H54 (cell line): ENCODE measurements around the gene ACADVL.
"Not testable (repeated sequence)": the region's sequence is repeated elsewhere in the genome, so short reads cannot be mapped to it uniquely, and the experiment has no call there.

ENCODE experiments used
- DNase-seq: peaks from one replicate; pipeline ENCODE4 v3.0.0; 2011; ENCODE audit warnings: low spot score, mixed read lengths; ENCODE audit not compliant: insufficient read length
- FAIRE-seq: peaks from 3 replicates; lab custom pipeline; 2011; peaks lifted over from hg19 to GRCh38; lab: Jason Lieb, UNC
- POLR2A ChIP-seq: IDR thresholded peaks from 2 replicates; pipeline ENCODE4 v1.6.1; 2011; ENCODE audit warnings: low read depth, mild to moderate bottlenecking, low read length

The ACADVL gene

DNA sequence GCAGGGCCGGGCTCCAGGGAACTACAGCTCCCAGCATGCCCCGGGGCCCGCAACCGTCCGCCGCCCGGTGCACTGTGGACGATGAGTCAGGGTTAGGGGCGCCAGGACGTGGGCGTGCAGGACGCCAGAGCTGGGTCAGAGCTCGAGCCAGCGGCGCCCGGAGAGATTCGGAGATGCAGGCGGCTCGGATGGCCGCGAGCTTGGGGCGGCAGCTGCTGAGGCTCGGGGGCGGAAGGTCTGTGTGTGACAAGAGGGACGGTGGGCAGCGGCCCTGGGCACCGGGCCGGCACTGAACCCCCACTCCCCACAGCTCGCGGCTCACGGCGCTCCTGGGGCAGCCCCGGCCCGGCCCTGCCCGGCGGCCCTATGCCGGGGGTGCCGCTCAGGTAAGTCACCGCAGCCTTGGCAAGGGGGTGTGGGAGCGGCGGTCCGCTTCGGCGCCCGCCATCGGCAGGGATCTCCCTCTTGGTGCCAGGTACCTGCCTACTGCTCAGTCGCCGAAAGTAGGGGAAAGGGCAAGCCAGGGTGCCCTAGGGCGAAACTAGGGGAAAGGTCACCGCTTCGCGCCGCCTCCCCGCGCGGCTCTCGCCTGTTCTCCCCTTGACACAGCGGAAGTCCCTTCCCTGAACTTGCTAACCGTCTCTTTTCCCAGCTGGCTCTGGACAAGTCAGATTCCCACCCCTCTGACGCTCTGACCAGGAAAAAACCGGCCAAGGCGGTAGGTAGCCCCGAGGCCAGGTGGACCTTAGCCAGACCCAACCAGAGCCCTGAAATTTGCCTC, at the start of gene ACADVL, which contains the start of gene DLG4:
Gene ACADVL, plus strand, starts transcription at position 127 of the 781 bp plus-strand sequence. Its CDS starts 47 bp downstream, at position 174.
Gene DLG4, minus strand, starts transcription at position 25 of the 781 bp plus-strand sequence.
- peak; percentile 94 for TF ChIP-seq POLR2A
- peak; percentile 86 for DNase-seq
- no peak for FAIRE-seq

DNA sequence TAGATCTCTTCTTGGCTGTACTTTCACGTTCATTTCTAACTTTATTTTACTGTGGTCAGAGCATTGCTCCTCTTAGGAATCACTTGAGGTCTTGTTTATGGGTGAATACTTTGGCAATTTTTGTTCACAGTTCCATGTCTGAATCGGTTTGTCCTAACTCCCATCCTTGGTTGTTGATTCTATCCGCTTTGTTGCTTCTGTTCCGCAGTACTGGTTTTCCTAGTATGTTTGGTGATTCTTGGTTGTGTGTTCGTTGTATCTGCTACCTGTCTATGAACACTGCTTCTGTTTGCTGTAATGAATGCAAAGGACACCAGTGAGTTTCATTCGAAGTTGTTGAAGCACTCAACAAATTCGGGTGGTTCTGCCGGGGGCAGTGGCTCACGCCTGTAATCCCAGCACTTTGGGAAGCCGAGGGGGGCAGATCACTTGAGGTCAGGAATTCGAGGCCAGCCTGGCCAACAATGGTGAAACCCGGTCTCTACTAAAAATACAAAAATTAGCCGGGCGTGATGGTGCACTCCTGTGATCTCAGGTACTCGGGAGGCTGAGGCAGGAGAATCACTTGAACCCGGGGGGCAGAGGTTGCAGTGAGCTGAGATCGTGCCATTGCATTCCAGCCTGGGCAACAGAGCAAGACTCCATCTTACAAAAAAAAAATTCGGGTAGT, 47.1 kb upstream of the ACADVL start:
- FAIRE-seq, DNase-seq: not testable (repeated sequence)

DNA sequence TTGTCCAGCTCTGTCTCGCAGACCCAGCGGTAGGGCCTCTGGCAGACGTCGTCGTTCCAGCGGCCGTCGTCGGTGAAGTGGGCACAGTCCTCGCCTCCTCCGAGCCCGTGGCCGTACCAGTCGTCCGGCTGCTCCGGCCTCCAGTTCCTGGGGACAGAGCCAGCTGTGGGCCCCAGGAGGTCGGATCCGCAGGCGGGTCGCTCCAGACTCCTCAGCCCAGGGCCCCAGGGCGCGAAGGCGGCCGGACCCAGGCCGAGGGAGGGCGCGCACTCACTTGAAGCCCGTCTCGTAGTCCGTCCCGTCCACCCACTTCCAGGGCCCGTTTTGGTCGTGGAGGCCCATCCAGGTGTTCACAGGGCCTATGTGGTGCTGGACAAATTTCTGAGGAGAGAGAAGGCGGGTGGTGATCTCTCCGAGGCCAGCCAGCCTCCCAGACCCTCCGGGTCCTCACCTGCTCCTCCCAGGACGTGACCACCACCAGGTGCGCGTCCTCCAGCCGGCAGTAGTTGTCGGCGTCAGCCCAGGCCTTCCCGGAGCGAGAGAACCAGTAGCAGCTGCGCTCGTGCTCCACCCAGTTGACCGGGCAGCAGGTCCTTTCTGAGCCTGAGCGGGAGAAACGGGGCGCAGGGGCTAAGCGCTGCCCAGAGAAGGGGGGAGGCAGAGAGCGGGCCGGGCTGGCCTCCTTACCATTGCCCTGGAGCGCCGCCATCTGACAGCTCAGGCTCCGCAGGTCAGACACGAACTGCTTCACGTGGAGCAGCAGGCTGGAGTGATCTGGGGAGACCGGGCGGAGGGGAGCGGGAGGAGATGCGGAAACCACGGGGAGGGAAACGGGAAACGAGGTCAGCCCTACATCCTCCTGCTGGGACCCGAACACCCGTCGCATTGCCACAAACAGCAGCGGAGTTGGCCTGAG, 45.8 kb upstream of the ACADVL start:
- no peak for FAIRE-seq
- TF ChIP-seq POLR2A, result no peak
- no peak for DNase-seq

DNA sequence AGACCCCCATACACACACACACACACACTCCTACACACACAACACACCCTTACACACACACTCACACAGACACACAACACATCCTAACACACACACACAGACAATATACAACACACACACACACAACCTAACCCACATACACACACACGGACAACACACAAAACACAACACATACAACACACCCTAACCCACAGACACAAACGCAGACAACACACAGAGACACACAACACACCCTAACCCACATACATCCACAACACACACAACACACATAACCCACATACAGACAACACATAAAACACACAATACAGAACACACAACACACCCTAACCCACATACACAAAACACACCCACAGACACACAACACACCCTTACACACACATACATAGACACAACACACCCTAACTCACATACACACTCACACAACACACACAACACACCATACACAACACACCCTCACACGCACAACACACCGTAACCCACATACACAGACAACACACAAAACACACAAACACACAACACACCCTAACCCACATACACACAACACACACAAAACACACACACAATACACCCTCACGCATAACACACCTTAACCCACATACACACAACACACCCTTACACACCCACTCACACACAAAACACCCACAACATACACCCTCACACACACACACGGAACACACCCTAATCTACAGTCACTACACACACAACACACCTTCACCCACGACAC, 45.0 kb upstream of the ACADVL start:
- no peak for DNase-seq
- no peak for TF ChIP-seq POLR2A
- no peak for FAIRE-seq

- no peak for DNase-seq
- TF ChIP-seq POLR2A, result no peak
- no peak for FAIRE-seq
These were observed 44.4 kb upstream of the ACADVL start for GRCh38 chr17:7175330-7175733.

- FAIRE-seq (no peak), DNase-seq (no peak)
- TF ChIP-seq POLR2A, result no peak
These were observed 43.5 kb upstream of the ACADVL start for GRCh38 chr17:7176107-7176840.

DNA sequence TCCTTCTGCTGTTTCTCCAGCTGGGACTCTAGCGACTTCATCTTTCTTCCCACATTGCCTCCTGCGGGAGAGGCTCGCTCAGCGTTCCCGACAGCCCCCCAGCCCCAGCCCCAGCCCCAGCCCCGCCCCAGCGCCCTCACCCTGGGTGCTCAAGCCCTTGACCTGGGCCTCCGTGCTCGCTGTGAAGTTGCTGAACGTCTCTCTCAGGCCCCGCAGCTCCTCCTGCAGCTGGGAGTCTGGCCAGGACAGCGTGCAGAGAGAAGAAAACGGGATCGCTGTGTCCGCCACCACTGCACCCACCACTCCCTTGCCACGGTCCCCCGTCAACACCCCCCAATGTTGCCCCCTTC, 42.9 kb upstream of the ACADVL start:
- FAIRE-seq (no peak), DNase-seq (no peak)
- TF ChIP-seq POLR2A, result no peak

DNA sequence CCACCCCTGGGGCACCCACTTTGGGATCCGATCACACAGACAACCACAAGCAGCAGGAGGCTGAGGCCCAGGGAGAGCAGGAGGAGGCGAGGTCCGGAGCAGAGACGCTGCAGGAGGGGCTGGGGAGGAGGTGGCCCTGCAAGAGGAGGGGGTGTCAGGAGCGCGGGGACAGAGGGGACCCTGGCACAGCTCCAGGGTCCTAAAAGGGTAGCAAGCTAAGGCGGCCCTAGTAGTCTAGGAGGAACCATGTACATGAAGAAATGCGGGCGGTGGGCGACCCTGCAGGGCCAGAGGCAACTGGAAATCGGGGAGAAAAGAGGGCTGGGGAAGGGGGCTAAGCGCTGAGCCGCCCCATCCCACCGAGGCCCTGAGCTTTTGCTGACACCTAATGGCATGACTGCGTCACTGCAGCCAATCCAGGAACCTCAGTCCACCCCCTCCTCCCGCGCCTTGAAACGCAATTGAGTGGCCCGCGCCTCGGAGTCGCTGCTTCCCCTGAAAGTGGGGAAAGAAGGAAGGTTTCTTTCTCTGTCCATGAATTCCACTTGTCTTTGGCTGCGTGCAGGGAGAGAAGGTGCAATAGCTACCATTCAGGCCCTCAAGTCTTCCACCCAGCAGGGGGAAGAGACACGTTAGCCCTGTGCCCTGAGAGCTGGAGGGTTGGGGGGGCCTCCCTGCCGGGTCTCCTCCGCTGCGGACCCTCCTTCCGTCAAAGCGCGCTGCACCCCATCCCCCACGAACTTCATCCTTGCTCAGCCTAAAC, 42.4 kb upstream of the ACADVL start:
- DNase-seq (peak; percentile 81), FAIRE-seq (no peak)
- no peak for TF ChIP-seq POLR2A

- FAIRE-seq (no peak), DNase-seq (peak; percentile 53)
- no peak for TF ChIP-seq POLR2A
These were observed 41.7 kb upstream of the ACADVL start for GRCh38 chr17:7177954-7178477.

- FAIRE-seq, result no peak
These were observed 40.8 kb upstream of the ACADVL start for GRCh38 chr17:7178973-7179316.

GRCh38 chr17:7179317-7180254, 40.2 kb upstream of the ACADVL start, which contains the start of gene ASGR1:
TSS of gene ASGR1 (minus strand) at chr17:7179370. CDS start at chr17:7178563, 807 bp downstream.
- FAIRE-seq, result no peak
- TF ChIP-seq POLR2A, result no peak
- no peak for DNase-seq

More at GRCh38 chr17:7178973-7179316, 40.8 kb upstream of the ACADVL start:
- no peak for DNase-seq
- no peak for TF ChIP-seq POLR2A

DNA sequence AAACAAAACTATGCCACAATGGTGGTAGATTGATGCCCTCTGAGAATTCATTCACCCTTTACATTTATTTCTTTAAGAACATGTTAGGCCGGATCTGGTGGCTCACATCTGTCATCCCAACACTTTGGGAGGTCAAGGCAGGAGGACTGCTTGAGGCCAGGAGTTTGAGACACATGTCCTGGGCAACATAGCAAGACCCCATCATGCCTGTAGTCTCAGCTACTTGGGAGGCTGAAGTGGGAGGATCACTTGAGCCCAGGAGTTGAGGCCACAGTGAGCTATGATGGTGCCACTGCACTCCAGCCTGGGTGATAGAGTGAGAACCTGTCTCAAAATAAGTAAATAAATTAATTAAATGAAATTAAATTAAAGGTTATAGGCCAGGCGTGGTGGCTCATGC, 37.6 kb upstream of the ACADVL start:
- FAIRE-seq, DNase-seq: not testable (repeated sequence)
